ENCODE results near the gene C12orf60. TPM values are rescaled to one million over a fixed set of nuclear protein-coding genes. Genes with fewer than 3 reads are reported as not detected.
A peak's percentile ranks its signal among the peaks of the same experiment; 100 is the strongest.
"Not testable (repeated sequence)": the region's sequence is repeated elsewhere in the genome, so short reads cannot be mapped to it uniquely, and the experiment has no call there.

C12orf60 gene
- 4.8 and 5.5 TPM in 2 replicates for polyA plus RNA-seq (2011; rRNA removed)
- polyA plus RNA-seq (2012; cell fraction: cytosol; rRNA removed), result 0.90 and 1.0 TPM in 2 replicates
- polyA plus RNA-seq (2012; cell fraction: nucleus; rRNA removed), result 0.67 and 0.81 TPM in 2 replicates
- 2.0 to 2.4 TPM (median 2.2 TPM) in 3 replicates for polyA plus RNA-seq (2017; fragmentation: RNase III; extraction: RNeasy Plus Mini Kit Qiagen cat#74134 plus additional on column Dnase treatment)
- polyA minus RNA-seq (2011; rRNA and poly(A)+ RNA removed), result 1.9 and 3.4 TPM in 2 replicates

- peaks cover 25% of the 10 kb centered on the region for H3K4me1 ChIP-seq
- POLR2A ChIA-PET, result interaction anchor here (0.6 to 4.0 kb wide), 12 partner anchors 8 to 438 kb away, joined by 3 to 68 read pairs (median 6); a partner anchor contains a TSS
- DNase-seq (ENCODE audit: low read depth in 1 of 2, low spot score in 1 of 2) (peak; percentile 99), ATAC-seq (peak; percentile 100), FAIRE-seq (peak; percentile 98)
- H3K4me3 ChIP-seq, result peak within 1 kb of the TSS; percentile 91
- no peaks in the 10 kb centered on the region for H3K9me3 ChIP-seq
- H3K4me2 ChIP-seq, result peak within 1 kb of the TSS; percentile 89
- CTCF ChIA-PET, result interaction anchor here (1.0 to 2.1 kb wide), 7 partner anchors 8 to 418 kb away, joined by 3 to 14 read pairs (median 4); partner anchors contain the start of gene RERG
- 3% methylated on average over 50 of the region's 50 CpGs for WGBS (ENCODE audit: missing lambda C conversion rate)
- peak within 1 kb of the TSS; percentile 89 to 95 for H3K27ac ChIP-seq
- peak; percentile 93 for TF ChIP-seq PBX3 (IDR thresholded peaks at IDR 0.05)
- TF ChIP-seq ZNF302 (CRISPR knock-in tag; IDR thresholded peaks at IDR 0.05), result no peak
- TF ChIP-seq KDM5A (IDR thresholded peaks at IDR 0.05), result peak; percentile 30; the same call in 1 of the 2 replicates
- TF ChIP-seq ZSCAN20 (CRISPR knock-in tag; IDR thresholded peaks at IDR 0.05), result no peak
- TF ChIP-seq CEBPB (IDR thresholded peaks at IDR 0.05), result no peak
- no peak for TF ChIP-seq KDM1A (IDR thresholded peaks at IDR 0.05; ENCODE audit: low read depth)
- peak; percentile 85 for TF ChIP-seq BCL3 (IDR thresholded peaks at IDR 0.05)
- TF ChIP-seq RNF2 (IDR thresholded peaks at IDR 0.05; ENCODE audit: borderline replicate concordance, low read depth), result no peak
- TF ChIP-seq ELK1 (IDR thresholded peaks at IDR 0.05; ENCODE audit: low read depth, low read length), result no peak
- peak; percentile 71 for TF ChIP-seq MAX (IDR thresholded peaks at IDR 0.05)
- peak; percentile 47 to 87; a peak in 4 of 5 replicates for TF ChIP-seq JUN (IDR thresholded peaks at IDR 0.05)
- TF ChIP-seq TFCP2L1 (CRISPR knock-in tag; IDR thresholded peaks at IDR 0.05), result no peak
- TF ChIP-seq POLR2A (IDR thresholded peaks at IDR 0.05; ENCODE audit: low read length), result peak; percentile 80
Observed at GRCh38 chr12:14803011-14803829, at the start of gene C12orf60, which contains the start of gene WBP11. C12orf60 (plus strand) TSS chr12:14803670; CDS start chr12:14822936, 19,266 bp downstream. WBP11 (minus strand) TSS chr12:14803478; CDS start chr12:14801383, 2,095 bp downstream.

GRCh38 chr12:14756334-14757143 lies 46.9 kb upstream of the C12orf60 start:
- DNase-seq (ENCODE audit: low read depth in 1 of 2, low spot score in 1 of 2), result peak in 1 of 2 experiments; percentile 33
- TF ChIP-seq MAFK (IDR thresholded peaks at IDR 0.05; ENCODE audit: partially characterized antibody), result no peak
- TF ChIP-seq CTCF (IDR thresholded peaks at IDR 0.05), result peak; percentile 28; the same call in 1 of the 3 replicates
- H3K27ac ChIP-seq, result no peak overlapping the region
- POLR2A ChIA-PET, result interaction anchor here (0.7 to 0.9 kb wide), 3 partner anchors 14 to 19 kb away, joined by 3 to 8 read pairs (median 3); a partner anchor contains a TSS
- peak overlapping the region; percentile 50; the same call in 2 of the 3 replicates for H3K4me2 ChIP-seq
- WGBS (ENCODE audit: missing lambda C conversion rate), result 41% methylated on average over 17 of the region's 17 CpGs
- CTCF ChIA-PET, result interaction anchor here (0.6 to 2.0 kb wide), 9 partner anchors 10 to 598 kb away, joined by 3 to 18 read pairs (median 3); no protein-coding TSS in a partner anchor
- no peak overlapping the region for H3K4me3 ChIP-seq
- peaks cover 13% of the 10 kb centered on the region; the same call in 1 of the 3 replicates for H3K9me3 ChIP-seq
- no peak for FAIRE-seq
- no peaks in the 10 kb centered on the region for H3K4me1 ChIP-seq
- ATAC-seq, result peak; percentile 39 to 58; a peak in 4 of 6 replicates

GRCh38 chr12:14759711-14760280 lies 43.7 kb upstream of the C12orf60 start:
- H3K4me3 ChIP-seq; CTCF ChIA-PET; DNase-seq (ENCODE audit: low read depth in 1 of 2, low spot score in 1 of 2); POLR2A ChIA-PET; H3K4me1 ChIP-seq; FAIRE-seq; H3K27ac ChIP-seq; H3K4me2 ChIP-seq; ATAC-seq: not testable (repeated sequence)
- peaks cover 13% of the 10 kb centered on the region; the same call in 1 of the 3 replicates for H3K9me3 ChIP-seq
- WGBS (ENCODE audit: missing lambda C conversion rate), result 72% methylated on average over 6 of the region's 6 CpGs
